ENCODE results near the gene DENND1A. TPM values are rescaled to one million over a fixed set of nuclear protein-coding genes. Genes with fewer than 3 reads are reported as not detected.
"Not testable (repeated sequence)": the region's sequence is repeated elsewhere in the genome, so short reads cannot be mapped to it uniquely, and the experiment has no call there.

The DENND1A gene
- total RNA-seq, 1 donor from 2014 or later: 13.9 TPM

- Mint-ChIP-seq H3K27me3 (ENCODE audit: unreplicated experiment) (peaks cover 5% of the 10 kb centered on the region), H3K9me3 (ENCODE audit: unreplicated experiment) (peaks cover 1% of the 10 kb centered on the region), H3K4me1 (ENCODE audit: low read depth, unreplicated experiment) (peaks cover 1% of the 10 kb centered on the region), H3K27ac (ENCODE audit: unreplicated experiment) (no peak overlapping the region), H3K36me3 (ENCODE audit: unreplicated experiment) (no peaks in the 10 kb centered on the region), H3K4me3 (ENCODE audit: unreplicated experiment) (no peak overlapping the region)
- no peak for DNase-seq
- no peak for TF ChIP-seq CTCF (IDR thresholded peaks at IDR 0.05; ENCODE audit: partially characterized antibody, unreplicated experiment)
Measured at GRCh38 chr9:123334639-123335038, 595.3 kb downstream of the DENND1A start.

DNA sequence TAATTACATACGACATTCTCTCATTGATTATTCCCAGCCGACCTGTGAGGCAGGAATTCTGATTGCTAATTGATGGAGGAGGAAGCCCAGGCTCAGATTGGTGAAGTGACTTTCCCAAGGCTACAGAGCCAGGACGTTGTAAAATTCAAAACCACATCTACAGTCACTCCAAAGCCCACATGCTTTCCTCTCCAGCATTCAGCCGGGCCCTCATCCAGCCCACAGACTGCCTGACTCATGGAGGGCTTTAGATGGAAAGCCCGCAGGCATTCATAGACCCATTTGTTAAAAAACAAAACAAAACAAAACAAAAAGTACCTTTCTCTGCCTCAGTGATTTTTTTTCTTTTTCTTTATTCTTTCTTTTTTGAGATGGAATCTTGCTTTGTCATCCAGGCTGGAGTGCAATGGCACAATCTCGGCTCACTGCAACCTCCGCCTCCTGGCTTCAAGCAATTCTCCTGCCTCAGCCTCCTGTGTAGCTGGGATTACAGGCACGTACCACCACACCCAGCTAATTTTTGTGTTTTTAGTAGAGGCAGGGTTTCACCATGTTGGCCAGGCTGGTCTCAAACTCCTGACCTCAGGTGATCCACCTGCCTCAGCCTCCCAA is 596.8 kb downstream of the DENND1A start:
- not testable (repeated sequence) for H3K9me3 Mint-ChIP-seq (ENCODE audit: unreplicated experiment); H3K4me3 Mint-ChIP-seq (ENCODE audit: unreplicated experiment); H3K27me3 Mint-ChIP-seq (ENCODE audit: unreplicated experiment); H3K36me3 Mint-ChIP-seq (ENCODE audit: unreplicated experiment); DNase-seq; H3K27ac Mint-ChIP-seq (ENCODE audit: unreplicated experiment); H3K4me1 Mint-ChIP-seq (ENCODE audit: low read depth, unreplicated experiment)

DNA sequence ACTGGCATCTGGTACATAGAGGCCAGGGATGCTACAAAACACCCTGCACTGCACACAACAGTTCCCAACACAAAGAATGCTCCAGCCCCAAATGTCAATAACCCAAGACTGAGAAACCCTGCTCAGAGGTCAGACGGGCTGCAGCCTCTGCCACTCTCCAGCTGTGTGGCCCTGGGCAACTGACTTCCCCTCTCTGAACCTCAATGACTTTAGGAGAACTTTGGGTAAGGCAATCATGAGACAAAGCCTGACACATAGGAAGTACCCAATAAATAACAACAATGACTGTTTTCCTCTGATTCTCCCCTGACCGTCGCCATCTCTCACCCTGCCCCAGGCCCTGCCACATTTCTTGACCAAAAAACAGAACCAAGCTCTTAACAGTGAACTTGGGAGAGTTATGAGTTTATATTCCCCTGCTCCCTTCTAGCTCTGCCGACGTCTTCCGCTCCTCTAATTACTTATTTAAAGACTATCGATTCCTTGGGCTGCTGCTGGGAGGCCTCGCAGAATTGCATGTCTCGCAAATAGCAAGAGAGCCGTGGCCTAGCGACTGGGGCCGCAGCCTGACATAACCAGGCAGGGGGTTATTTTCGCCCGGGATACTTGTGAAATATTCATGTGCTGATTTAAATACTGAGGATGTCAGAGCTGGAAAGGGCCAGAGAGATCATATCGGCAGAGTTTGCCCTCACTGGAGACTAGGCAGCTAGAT is 598.4 kb downstream of the DENND1A start:
- Mint-ChIP-seq H3K4me3 (ENCODE audit: unreplicated experiment) (no peak overlapping the region), H3K4me1 (ENCODE audit: low read depth, unreplicated experiment) (peaks cover 4% of the 10 kb centered on the region), H3K36me3 (ENCODE audit: unreplicated experiment) (no peaks in the 10 kb centered on the region), H3K27me3 (ENCODE audit: unreplicated experiment) (peaks cover 7% of the 10 kb centered on the region), H3K9me3 (ENCODE audit: unreplicated experiment) (peaks cover 4% of the 10 kb centered on the region), H3K27ac (ENCODE audit: unreplicated experiment) (no peak overlapping the region)
- TF ChIP-seq CTCF (IDR thresholded peaks at IDR 0.05; ENCODE audit: partially characterized antibody, unreplicated experiment): no peak
- DNase-seq: no peak

Small RNAs within 50 kb of the gene (microRNA-seq; reads per million reads assigned to microRNA genes)
- gene MIR601 (ENCODE audit: unreplicated experiment) (not detected), gene MIR7150 (ENCODE audit: unreplicated experiment) (not detected)

Other genes with a start within 250 kb of the DENND1A start
- gene LHX2, start 81.6 kb upstream of the DENND1A start, total RNA-seq (ENCODE audit: unreplicated experiment): 6.7 TPM

Measured in glutamatergic neuron (in vitro differentiated cells).